Measurements from ENCODE around the gene STARD13. TPM values are rescaled to one million over a fixed set of nuclear protein-coding genes. Genes with fewer than 3 reads are reported as not detected.

The STARD13 gene
- polyA plus RNA-seq, 1 donor (not counting 4 experiments of a cell fraction or from before 2014, with no cell fraction given) = 11.9 TPM

DNA sequence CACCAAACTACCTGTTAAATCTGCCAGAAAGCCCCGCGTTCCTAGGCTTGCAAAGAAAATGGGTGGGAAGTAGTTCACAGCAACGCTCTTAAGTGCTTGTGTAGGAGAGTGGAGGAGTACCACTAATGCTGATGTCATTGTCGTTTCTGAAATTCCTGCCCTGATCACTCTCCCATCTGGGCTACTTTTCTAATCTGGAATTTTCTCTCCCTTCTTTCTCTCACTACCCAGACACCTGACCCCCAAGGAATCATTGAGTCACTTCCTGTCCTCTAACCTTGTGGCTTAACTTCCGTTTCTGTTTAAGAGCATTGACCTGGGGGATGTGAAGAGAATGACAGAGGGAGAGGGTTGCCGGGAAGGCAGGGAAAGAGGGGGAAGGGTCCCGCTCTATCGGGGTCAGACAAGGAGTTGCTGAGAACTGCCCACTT, 98.7 kb downstream of the STARD13 start:
- Histone ChIP-seq H2AFZ (ENCODE audit: control insufficient read depth, low read length) (no peak overlapping the region), H3K9me3 (ENCODE audit: control insufficient read depth, low read depth, low read length) (no peaks in the 10 kb centered on the region), H3K4me3 (ENCODE audit: control insufficient read depth in 2 of 3, extremely low read depth in 1 of 3, insufficient read depth in 2 of 3, low read depth in 1 of 3, low read length in 3 of 3) (no peak overlapping the region), H3K4me2 (ENCODE audit: control insufficient read depth, extremely low read depth, insufficient read depth, low read depth, low read length) (no peak overlapping the region), H3K36me3 (ENCODE audit: control insufficient read depth in 2 of 2, extremely low read depth in 1 of 2, insufficient read depth in 2 of 2, low read length in 2 of 2) (peaks cover 0 to 9% of the 10 kb centered on the region in 2 experiments), H3K27ac (ENCODE audit: control insufficient read depth, insufficient read depth, low read length) (no peak overlapping the region), H3K79me2 (ENCODE audit: control insufficient read depth, insufficient read depth, low read length) (no peaks in the 10 kb centered on the region), H3K9me1 (ENCODE audit: control insufficient read depth, extremely low read depth, insufficient read depth, low read length) (no peaks in the 10 kb centered on the region), H4K20me1 (ENCODE audit: control insufficient read depth, extremely low read depth, insufficient read depth, low read length) (no peaks in the 10 kb centered on the region), H3K4me1 (ENCODE audit: control insufficient read depth, extremely low read depth, insufficient read depth, low read length) (peaks cover 6% of the 10 kb centered on the region), H3K9ac (ENCODE audit: control insufficient read depth, extremely low read depth, insufficient read depth, low read length) (no peak overlapping the region), H3K27me3 (ENCODE audit: control insufficient read depth, extremely low read depth, insufficient read depth, low read length) (no peaks in the 10 kb centered on the region)
- DNase-seq (ENCODE audit: low read depth, low spot score) (no peak), FAIRE-seq (no peak)
- TF ChIP-seq, protein P1, sequence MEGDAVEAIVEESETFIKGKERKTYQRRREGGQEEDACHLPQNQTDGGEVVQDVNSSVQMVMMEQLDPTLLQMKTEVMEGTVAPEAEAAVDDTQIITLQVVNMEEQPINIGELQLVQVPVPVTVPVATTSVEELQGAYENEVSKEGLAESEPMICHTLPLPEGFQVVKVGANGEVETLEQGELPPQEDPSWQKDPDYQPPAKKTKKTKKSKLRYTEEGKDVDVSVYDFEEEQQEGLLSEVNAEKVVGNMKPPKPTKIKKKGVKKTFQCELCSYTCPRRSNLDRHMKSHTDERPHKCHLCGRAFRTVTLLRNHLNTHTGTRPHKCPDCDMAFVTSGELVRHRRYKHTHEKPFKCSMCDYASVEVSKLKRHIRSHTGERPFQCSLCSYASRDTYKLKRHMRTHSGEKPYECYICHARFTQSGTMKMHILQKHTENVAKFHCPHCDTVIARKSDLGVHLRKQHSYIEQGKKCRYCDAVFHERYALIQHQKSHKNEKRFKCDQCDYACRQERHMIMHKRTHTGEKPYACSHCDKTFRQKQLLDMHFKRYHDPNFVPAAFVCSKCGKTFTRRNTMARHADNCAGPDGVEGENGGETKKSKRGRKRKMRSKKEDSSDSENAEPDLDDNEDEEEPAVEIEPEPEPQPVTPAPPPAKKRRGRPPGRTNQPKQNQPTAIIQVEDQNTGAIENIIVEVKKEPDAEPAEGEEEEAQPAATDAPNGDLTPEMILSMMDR (optimal IDR thresholded peaks at IDR 0.05 in 1 of 3, IDR thresholded peaks at IDR 0.05 in 1 of 3, conservative IDR thresholded peaks at IDR 0.05 in 1 of 3; ENCODE audit: extremely low read depth in 1 of 3, insufficient read depth in 2 of 3, low read length in 3 of 3) = no peak
- TF ChIP-seq EZH2 (IDR thresholded peaks at IDR 0.05; ENCODE audit: low read length) = no peak
- dilution Hi-C loops (cut with MboI; ENCODE audit: extremely low pct_ligation_motif_present, low sequenced_read_pairs) = no loop called here

DNA sequence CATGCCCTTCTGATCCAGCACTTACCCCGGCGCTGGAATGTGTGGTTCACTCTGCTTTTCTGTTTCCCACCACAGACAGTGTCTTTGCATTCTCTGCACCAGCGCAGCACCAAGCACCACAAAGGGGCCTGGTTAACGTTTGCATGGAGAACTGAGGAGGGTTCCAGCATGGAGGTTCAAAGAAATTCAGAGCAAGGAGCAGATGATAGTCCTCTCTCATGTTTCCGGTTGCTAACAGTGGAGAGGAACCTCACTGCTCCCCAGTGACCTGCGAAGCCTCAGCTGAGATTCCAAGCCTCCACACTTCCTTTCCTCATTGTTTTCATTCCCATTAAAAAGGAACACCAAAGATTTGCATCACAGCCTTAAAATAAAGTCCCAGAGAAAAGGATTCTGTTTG, 99.7 kb downstream of the STARD13 start:
- Histone ChIP-seq H3K9me3 (ENCODE audit: control insufficient read depth, low read depth, low read length) (no peaks in the 10 kb centered on the region), H3K4me1 (ENCODE audit: control insufficient read depth, extremely low read depth, insufficient read depth, low read length) (peaks cover 6% of the 10 kb centered on the region), H3K79me2 (ENCODE audit: control insufficient read depth, insufficient read depth, low read length) (no peaks in the 10 kb centered on the region), H3K36me3 (ENCODE audit: control insufficient read depth in 2 of 2, extremely low read depth in 1 of 2, insufficient read depth in 2 of 2, low read length in 2 of 2) (peaks cover 0 to 9% of the 10 kb centered on the region in 2 experiments), H3K9me1 (ENCODE audit: control insufficient read depth, extremely low read depth, insufficient read depth, low read length) (no peaks in the 10 kb centered on the region), H2AFZ (ENCODE audit: control insufficient read depth, low read length) (no peak overlapping the region), H3K9ac (ENCODE audit: control insufficient read depth, extremely low read depth, insufficient read depth, low read length) (no peak overlapping the region), H3K4me3 (ENCODE audit: control insufficient read depth in 2 of 3, extremely low read depth in 1 of 3, insufficient read depth in 2 of 3, low read depth in 1 of 3, low read length in 3 of 3) (no peak overlapping the region), H3K4me2 (ENCODE audit: control insufficient read depth, extremely low read depth, insufficient read depth, low read depth, low read length) (no peak overlapping the region), H4K20me1 (ENCODE audit: control insufficient read depth, extremely low read depth, insufficient read depth, low read length) (no peaks in the 10 kb centered on the region), H3K27me3 (ENCODE audit: control insufficient read depth, extremely low read depth, insufficient read depth, low read length) (no peaks in the 10 kb centered on the region), H3K27ac (ENCODE audit: control insufficient read depth, insufficient read depth, low read length) (no peak overlapping the region)
- no peak for TF ChIP-seq EZH2 (IDR thresholded peaks at IDR 0.05; ENCODE audit: low read length)
- TF ChIP-seq, protein P1 (optimal IDR thresholded peaks at IDR 0.05 in 1 of 3, IDR thresholded peaks at IDR 0.05 in 1 of 3, conservative IDR thresholded peaks at IDR 0.05 in 1 of 3; ENCODE audit: extremely low read depth in 1 of 3, insufficient read depth in 2 of 3, low read length in 3 of 3) = no peak
- dilution Hi-C loops (cut with MboI; ENCODE audit: extremely low pct_ligation_motif_present, low sequenced_read_pairs) = no loop called here
- FAIRE-seq (no peak), DNase-seq (ENCODE audit: low read depth, low spot score) (no peak)
